ENCODE measurements around the gene CD300E.
"Not testable (repeated sequence)": the region's sequence is repeated elsewhere in the genome, so short reads cannot be mapped to it uniquely, and the experiment has no call there.

CD300E gene

DNA sequence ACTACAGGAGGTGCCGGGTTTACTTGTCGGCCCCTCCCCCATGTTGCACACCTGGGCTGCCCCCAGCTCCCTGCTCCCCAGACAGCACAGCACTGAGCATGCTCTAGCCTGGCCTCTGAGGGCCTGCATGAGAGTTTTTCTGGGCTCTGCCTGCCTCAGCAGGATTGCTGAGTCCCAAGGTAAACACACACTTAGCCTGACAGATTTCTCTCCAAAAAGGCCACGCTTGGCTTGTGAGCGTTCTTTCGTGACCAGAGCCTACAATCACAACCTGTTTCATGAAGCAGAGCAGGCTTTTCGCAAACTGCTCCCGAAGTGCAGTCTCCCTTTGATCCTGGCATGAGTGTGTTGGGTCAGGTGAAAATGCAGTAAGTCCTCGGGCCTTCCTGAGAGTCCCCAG is 9.8 kb upstream of the CD300E start:
- DNase-seq: no peak

DNA sequence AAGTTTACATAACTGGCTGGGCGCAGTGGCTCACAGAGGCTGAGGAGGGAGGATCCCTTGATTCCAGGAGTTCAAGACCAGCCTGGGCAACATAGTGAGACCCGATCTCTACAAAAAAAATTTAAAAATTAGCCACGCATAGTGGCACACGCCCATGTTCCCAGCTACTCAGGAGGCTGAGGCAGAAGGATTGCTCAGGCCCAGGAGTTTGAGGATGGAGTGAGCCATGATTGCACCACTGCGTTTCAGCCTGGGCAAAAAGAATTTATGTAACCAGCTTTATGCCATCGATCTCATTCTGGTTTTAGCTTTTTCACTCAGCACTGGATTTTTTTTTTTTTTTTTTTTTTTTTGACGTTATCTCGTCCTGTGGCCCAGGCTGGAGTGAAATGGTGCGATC is 9.1 kb upstream of the CD300E start:
- DNase-seq: no peak

DNA sequence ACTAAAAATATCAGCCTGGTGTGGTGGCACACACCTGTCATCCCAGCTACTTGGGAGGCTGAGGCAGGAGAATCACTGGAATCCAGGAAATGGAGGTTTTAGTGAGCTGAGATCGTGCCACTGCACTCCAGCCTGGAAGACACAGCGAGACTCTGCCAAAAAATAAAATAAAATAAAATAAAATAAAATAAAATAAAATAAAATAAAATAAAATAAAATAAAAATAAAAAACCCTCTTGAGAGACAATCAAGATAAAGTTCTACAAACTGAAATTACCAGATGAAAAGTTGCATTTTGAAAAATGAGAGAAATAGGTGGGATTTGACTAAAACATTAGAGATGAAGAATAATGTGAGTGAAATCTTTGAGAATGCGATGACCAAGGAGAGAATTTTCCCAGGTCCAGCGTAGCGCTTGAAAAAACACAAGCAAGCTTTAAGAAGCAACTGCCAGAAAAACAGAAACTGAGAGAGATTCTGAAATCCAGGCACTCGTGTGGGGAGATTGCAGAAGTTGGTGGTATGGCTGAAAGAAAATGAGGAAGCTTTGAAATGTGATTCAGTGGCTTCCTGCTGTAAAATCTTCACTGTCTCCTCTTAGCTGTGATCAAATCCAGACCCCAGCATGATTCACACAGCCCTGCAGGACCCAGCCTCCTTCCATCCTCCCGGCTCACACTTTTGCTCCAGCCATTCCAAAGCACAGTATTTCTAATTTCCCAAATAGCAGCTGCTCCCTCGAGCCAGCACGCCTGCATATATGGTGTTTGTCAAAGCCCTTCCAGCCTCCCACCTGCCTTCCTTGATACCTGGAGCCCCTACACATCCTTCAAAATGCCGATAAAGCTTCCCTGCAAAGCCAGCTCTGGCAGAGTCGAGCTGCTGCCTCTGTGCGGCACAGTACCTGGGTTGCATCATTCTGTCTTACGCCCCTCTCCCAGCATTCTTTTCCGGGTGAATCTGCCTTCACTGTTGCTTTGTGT is 8.2 kb upstream of the CD300E start:
- peak; percentile 53 for DNase-seq

DNA sequence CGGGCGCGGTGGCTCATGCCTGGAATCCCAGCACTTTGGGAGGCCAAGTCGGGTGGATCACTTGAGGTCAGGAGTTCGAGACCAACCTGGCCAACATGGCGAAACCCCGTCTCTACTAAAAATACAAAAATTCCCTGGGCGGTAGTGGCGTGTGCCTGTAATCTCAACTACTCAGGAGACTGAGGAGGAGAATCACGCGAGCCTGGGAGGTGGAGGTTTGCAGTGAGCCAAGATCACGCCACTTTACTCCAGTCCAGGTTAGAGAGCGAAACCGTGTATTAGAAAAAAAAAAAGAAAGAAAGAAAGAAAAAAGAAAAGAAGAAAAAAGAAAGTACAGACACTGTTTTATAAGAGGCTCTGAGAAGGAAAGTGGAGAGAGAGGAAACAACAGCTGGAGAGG is 6.7 kb upstream of the CD300E start:
- DNase-seq: not testable (repeated sequence)

DNA sequence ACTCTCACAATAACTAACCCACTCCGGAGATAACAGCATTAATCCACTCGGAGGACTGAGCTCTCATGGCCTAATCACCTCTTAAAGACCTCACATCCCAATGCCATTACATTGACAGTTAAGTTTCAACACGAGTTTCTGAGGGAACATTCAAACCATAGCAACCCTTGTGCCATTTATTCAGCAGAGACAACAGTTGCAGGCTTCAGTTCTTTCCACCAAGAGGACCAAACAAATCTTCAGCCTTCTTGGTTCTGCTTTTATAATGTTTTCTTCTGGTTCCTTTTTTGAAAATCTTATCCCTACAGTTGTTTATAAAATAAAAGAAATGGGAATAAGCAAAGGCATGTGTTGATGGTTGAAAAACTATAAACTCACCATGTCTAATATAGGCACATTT is 2.1 kb upstream of the CD300E start:
- DNase-seq: no peak

DNA sequence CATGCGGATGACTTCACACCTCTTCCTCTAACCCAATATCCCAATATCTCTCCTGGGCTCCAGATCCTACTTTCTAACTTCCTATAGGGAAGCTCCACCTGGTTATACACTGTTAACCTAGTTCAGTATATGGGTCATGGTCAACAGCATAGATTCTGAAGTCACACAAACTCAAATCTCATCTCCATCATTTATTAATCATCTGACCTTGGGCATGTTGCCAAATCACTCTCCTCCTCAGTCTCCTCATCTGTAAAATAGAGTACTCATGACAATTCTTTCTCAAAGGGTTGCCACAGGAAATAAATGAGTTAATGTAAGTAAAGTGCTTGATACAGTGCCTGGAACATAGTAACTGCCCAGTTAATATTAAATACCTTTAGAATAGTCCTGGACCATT is 593 bp upstream of the CD300E start:
- no peak for DNase-seq

DNA sequence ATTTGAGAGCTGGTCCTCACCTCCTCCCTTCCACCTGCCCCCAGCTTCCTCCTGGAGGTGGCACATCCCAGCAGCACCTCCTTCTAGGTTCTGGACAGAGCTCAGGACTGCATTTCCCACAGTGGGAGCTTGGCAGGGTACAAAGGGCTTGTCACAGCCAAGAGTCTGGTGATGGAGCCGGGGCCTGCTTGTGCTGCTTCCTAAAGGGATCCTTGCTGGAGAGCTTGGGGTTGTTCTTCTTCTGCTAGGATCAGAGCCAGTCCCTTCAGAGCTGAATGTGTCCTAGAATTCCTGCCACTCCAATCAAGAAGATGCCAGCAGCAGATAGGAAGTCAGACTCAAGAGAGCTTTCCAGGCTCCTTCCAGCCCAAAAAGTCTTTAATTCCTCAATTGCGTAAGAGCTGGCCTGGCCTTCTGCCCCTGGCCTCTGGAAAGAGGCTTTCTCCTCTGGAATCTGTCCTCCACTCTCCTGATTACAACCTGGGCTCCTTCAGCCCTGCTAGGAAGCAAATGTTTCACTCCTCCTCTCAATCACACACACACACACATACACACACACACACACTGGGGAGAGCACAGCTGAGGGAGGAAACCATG is 4.4 kb downstream of the CD300E start:
- DNase-seq: no peak

DNA sequence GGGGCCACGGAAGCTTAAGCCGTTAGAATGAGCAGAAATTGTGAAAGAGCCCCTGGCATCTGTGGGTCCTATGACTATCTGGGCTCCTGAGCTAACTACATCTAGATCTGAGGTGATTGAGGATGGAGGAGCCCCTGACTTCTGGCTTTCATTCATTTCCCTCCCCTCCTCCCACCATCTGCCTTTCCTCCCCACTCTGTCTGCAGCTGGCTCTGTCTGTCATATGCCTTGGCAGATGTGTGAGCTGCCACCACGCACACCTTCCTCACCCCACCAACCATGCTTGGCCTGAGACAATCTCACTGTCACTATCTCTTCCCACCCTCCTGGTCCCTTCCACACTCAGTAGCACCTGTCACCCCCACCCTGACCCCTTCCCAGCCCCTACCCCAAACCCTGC is 5.1 kb downstream of the CD300E start:
- DNase-seq: no peak

DNA sequence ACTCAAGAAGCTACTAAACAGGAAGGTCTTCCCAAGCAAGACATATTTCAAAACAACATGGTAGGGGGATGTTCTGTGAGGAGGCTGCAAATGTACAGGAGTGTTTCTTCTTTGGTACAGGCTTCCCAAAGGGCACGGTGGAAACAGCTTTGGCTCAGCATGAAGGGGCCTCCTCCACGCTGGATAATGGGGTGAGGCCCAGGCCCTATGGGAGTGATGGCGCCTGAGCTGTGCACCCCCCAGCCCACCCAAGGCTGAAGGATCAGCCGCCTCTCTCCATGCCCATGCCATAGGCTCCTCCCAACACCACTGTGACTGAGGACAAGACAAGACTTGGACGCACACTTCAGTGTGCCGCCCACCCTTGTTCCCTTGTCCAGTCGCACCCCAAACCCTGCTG is 6.8 kb downstream of the CD300E start:
- no peak for DNase-seq

DNA sequence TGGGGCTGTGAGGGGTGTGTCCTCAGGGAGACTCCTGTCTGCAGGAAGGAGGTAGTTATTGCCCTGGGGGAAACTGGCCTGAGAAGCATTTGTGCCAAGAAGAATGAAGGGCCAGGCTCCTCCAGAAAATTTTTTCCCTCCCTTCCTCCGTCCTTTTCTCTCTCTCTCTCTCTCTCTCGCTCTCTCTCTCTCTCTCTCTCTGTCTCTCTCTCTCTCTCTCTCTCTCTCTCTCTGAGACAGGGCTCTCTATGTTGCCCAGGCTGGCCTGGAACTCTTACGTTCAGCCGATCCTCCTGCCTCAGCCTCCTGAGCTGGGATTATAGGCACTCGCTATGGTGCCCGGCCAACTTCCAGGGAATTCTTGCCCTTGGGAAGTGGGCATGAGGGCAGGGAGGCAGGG is 11.5 kb downstream of the CD300E start:
- DNase-seq: no peak

DNA sequence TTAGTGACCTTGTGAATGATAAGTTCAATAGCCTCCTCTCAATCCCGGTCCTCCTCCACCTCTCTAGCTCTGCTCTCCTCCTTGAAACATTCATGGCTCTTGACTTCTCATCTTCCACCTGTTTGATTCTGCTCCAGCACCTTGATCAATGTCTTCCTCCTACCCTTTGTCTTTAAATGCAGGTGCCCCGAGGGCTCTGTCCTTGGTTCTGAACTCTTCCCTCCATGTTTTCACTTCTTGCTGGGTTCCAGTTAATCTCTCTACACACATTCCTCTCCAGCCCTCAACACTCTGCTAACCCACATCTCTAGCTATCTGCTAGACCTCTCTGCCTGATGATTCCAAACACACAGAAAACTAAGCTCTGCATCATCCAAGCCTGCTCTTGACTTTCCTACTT is 13.4 kb downstream of the CD300E start:
- no peak for DNase-seq

DNA sequence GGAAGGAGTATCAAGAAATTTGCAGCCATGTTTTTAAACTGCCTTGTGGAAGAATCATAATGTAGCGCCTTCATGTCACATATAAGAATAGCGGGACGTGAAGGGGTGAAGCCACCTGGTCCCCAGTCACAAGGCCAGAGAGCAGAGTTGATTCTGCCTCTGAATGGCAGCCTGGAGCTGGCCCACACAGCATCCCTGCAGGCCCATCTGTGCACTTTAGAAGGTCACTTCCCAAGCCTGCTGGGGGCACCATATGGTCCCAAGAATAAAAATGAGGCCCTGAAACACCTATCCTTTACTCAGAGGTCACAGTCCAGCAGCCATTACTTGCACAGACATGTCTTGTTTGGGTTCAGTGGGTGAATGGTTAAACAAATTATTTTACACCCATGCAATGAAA is 15.0 kb downstream of the CD300E start:
- DNase-seq: no peak

DNA sequence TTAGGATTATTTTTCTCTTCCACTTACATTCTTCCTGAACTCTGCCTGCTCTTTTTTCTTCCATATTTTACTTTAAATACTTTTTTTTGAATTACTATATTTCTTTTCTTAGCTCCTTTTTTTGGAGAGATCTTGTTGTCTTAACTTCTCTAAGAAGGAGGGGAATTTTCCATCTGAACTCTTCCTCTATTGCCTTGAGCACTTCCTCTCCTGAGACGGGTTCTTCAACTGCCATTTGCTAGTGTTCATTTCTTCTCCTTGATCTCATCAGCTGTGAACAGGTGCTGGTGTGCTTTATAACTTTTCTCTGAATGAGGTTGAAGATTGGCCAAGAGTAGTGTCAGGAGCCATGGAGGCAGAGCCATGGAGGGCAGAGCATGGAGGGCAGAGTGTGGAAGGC is 16.3 kb downstream of the CD300E start:
- no peak for DNase-seq

DNA sequence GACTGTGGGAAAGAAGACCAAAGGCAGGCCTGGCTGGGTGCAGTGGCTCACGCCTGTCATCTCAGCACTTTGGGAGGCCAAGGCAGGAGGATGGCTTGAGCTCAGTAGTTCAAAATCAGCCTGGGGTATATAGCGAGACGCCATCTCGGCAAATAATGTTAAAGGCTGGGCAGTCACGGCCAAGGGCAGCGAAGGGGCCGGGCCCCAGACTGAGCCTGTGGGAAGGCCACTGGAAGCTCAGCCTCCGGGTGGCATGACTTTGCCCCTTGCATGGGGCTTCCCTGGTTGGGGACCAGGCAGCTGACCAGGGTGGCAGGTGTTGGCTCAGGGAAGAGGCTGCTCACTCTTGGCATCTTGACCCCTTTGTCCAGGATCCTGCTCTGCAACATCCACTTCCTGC is 17.5 kb downstream of the CD300E start:
- DNase-seq: no peak

DNA sequence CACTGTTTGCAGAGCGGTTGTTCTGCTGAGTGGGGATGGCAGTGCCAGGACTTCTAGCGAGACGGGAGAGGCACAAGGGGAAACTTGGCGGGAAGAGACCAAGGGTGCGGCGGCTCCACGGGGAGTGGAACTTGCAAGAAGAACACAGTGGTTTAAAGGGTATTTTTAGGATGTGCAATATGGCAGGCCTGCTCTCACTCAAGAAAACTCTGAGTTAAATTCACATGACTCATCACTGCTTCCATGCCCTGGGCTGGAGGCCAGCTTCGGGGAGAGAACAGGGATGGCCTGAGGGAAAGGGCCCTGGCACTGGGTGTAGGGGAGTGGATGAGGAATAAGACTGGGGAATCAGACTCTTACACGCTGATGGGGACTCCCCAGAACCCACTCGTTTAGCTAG is 18.2 kb downstream of the CD300E start:
- DNase-seq: peak; percentile 44

DNA sequence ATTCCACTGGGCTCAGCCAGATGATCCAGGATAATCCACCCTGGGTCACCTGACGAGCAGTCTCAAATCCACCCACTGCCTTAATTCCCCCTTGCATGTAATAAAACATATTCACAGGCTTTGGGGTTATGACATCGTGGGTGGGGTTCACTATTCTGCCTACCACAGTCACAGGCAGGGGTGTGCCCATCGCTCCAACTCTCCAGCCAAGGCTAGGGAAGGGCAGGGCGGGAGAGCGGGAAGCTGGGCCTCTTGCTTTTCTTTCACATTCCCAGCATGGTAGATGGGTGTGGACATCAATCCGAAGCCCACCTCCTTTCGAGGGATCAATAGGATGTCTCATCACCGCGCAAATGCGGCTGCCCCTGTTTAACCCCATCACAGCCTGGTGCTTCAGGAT is 18.8 kb downstream of the CD300E start:
- no peak for DNase-seq

DNA sequence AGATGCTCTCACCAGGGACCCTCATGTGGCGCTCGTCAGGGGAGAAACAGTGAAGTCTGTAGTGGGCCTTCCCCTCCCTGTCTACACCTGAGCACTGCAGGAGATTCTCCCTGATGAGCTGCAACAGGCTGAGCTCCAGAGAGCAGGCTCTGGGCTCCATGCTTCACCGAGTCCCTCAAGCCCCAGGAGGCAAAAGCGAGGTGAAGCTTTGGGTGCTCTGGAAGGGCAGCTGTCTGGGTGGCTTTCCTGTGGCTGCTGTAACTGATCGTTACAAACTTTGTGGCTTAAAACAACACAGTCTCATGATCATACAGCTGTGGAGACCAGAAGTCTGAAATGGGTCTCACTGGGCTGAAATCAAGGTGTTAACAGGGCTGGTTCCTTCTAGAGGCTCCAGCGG is 19.3 kb downstream of the CD300E start:
- DNase-seq: no peak

DNA sequence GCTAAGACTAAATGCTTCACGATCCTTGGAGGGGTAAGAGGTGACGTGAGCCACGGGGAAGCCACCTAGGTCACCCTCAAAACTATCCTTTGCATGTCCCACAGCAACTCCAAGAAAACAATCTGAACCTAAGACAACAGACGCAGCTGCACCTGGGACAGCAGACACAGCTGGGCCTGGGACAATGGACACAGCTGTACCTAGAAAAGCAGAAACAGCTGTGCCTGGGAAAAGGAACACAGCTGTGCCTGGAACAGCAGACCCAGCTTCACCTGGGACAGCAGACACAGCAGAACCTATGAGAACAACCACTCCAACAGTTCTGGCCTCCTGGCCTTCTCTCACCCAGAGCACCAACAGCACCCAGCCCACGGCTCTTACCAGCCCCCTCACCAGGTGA is 19.8 kb downstream of the CD300E start:
- DNase-seq: no peak

DNA sequence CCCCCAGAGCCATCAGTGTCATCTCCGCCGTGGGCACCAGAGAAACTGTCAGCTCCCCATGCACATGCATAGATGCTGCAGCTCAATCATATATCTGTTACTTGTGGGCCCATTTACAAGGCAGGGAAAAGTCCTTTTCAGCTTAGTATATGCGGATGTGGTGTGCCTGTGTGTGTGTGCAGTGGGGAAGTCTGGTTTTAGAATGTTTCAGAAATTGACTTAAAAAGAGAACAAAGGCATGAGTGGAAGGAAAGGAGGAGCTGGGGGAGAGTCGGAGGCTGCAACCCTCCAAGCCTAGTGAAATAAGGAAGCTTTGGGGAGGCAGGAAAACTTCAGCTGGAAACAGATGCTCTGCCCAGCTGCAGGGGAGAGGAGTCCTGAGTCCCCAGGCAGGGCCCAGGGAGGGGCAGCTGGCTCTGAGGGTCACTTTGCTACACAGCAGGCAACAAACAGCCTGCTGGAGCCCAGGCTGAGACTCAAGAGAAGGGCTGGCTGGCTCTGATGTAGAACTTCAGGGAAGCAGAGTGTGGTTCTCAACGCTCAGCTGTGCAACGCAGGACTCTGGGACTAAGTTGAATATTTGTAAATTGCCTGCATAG is 20.4 kb downstream of the CD300E start:
- no peak for DNase-seq

DNA sequence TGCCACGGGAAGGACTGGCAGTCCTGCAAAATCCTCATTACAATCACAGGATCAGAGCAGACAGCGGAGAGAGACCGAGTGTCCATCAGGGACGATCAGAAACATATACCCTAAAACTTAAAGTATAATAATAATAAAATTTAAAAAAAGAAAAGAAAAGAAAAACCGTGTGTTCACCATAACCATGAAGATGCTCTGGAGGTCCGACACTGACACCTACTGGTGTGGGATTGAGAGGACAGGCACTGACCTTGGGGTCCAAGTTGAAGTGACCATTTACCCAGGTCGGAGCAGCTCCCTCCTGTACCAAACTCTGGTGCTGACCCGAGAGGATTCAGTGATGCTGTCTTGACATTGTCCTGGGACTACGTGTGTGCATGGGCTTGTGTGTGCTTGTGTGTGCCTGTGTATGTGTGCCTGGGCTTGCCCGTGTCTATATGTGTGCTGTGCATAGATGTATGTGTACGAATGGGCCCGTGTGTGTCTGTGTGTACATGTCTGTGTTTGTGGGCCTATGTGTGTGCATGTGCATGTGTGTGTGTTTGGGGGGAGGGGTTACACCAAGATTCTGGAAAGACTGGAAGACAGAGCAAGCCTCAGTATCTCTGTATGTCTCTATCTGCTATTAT is 21.5 kb downstream of the CD300E start:
- DNase-seq: peak; percentile 3

DNA sequence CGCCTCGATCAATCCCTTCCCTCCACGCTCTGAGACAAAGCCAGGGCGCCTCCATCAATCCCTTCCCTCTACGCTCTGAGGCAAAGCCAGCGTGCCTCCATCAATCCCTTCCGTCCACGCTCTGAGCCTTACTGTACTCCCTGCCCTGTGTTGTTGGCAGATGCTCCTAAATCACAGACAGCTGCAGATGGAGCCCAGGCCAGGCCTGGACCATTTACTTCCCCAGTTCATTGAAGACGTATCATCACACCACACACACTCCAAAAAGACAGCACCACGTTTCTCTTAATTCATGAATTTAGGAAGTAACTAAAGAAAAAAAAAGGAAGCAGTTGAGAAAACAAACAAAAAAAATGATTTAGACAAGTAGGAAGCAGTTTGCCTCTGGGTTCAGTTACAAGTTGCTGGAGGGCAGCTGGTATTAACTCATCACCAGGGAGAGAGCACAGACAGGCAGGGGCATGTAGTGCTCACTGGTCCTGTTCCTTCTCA is 24.0 kb downstream of the CD300E start:
- no peak for DNase-seq

DNA sequence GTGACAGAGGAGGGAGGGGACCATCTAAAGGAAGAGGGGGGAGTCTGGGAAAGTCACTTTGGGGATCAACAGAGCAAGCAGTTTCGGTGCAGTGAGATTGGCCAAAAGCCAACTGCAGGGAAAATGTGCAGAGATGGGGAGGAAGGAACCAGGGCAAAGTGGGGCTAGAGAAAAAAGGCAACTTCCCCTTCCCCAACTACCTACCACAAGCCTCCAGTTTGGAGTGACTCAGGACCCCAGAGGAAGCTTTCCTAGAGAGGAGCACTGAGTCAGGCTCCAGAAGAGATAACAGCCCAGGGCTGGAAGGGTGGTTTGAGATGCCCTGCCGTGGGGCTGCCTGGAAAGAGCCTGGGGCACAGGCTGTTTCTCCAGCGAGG is 24.5 kb downstream of the CD300E start:
- DNase-seq: no peak

DNA sequence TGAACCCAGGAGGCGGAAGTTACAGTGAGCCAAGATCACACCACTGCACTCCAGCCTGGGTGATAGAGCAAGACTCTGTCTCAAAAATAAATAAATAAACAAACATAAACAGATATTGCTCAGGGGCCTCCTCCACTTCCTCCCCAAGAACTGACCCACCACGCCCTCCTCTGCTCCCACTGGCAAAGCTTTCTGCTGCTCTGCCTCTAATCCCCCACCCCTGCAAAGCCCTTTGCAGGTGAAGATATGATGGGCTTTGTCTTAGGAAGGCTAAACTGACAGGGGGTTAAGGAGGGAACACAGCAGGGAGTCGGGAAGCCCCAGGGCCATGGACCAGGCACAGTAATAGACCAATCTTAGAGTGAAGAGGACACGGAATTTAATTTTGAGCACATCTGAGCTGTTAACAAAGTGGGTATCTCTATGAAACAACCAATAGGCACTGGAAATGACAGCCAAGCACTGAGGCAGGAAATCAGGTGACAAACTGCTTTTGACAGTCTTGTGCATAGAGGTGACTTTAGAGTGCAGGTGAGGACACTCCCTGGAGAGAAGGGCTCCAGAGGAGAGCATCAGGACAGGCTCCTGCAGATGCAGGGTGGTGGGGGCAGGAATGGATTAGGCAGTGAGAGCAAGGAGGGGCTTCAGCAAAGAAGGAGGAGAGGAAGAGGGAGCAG is 25.1 kb downstream of the CD300E start:
- no peak for DNase-seq
